Bronchial epithelial cell (primary cell): ENCODE results near the gene FAM53B. TPM values are rescaled to one million over a fixed set of nuclear protein-coding genes. Genes with fewer than 3 reads are reported as not detected.

Experiments
- DNase-seq: peaks from one replicate; pipeline ENCODE4 v3.0.0-alpha.2; 2010; ENCODE audit warnings: low read depth
- FAIRE-seq: peaks from 2 replicates; lab custom pipeline; 2011; peaks lifted over from hg19 to GRCh38; lab: Jason Lieb, UNC
- H3K27me3 ChIP-seq: 2 replicates; pipeline ENCODE4 v1.5.1; 2011; ENCODE audit warnings: low read length; ENCODE audit not compliant: control insufficient read depth, insufficient read depth
- H3K36me3 ChIP-seq: 2 replicates; pipeline ENCODE4 v1.5.1; 2011; ENCODE audit warnings: low read length; ENCODE audit not compliant: control insufficient read depth, insufficient read depth
- H3K4me3 ChIP-seq: 2 replicates; pipeline ENCODE4 v1.5.1; 2011; ENCODE audit warnings: mild to moderate bottlenecking, low read depth, low read length, control low read depth
- CTCF ChIP-seq: IDR thresholded peaks from 2 replicates; pipeline ENCODE4 v1.5.1; 2011; ENCODE audit warnings: mild to moderate bottlenecking, moderate library complexity, low read length, control low read depth, inconsistent platforms; ENCODE audit not compliant: insufficient read depth, severe bottlenecking
- total RNA-seq: library from RNA; depleted of rRNA; stranded (reverse); fragments of >200 nt; gene quantifications from 2 replicates; pipeline ENCODE4 v1.2.1, GENCODE V29; 2014

Gene FAM53B
- total RNA-seq, 1 donor from 2014 or later, result 19.5 TPM

GRCh38 chr10:124624466-124624865 lies 119.7 kb downstream of the FAM53B start:
- Histone ChIP-seq H3K4me3 (no peak overlapping the region), H3K36me3 (peaks cover 2% of the 10 kb centered on the region), H3K27me3 (no peaks in the 10 kb centered on the region)
- TF ChIP-seq CTCF, result no peak
- DNase-seq (no peak), FAIRE-seq (no peak)

GRCh38 chr10:124624006-124624405 lies 120.2 kb downstream of the FAM53B start:
- H3K27me3 ChIP-seq, result no peaks in the 10 kb centered on the region
- TF ChIP-seq CTCF, result no peak
- H3K4me3 ChIP-seq, result no peak overlapping the region
- no peak for FAIRE-seq
- H3K36me3 ChIP-seq, result peaks cover 2% of the 10 kb centered on the region
- no peak for DNase-seq

GRCh38 chr10:124622866-124623536 lies 121.2 kb downstream of the FAM53B start:
- no peaks in the 10 kb centered on the region for H3K27me3 ChIP-seq
- H3K4me3 ChIP-seq, result no peak overlapping the region
- no peak for TF ChIP-seq CTCF
- H3K36me3 ChIP-seq, result peaks cover 6% of the 10 kb centered on the region
- FAIRE-seq (no peak), DNase-seq (no peak)

GRCh38 chr10:124622158-124622557 lies 122.0 kb downstream of the FAM53B start:
- no peak for DNase-seq
- Histone ChIP-seq H3K4me3 (no peak overlapping the region), H3K36me3 (peaks cover 8% of the 10 kb centered on the region), H3K27me3 (no peaks in the 10 kb centered on the region)
- TF ChIP-seq CTCF, result no peak
- no peak for FAIRE-seq

DNA sequence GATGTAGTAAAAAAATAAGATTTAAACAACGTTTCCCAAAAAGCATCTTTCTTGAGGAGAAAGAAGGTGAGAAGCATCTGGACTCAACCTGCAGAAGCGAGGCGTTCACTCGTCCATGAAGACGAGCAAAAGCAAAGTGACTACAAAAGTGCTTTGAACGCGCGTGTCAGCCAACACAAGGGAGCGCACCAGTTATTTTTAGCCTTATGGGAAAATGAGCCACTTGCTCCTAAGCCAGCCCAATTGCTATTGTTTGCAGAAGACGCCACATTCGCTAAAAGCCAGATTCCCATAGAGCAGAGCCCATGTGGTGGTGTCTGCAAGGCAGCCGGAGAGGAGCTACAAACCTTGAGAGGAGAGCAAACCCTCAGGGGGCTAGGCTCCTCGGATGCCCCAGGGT lies 122.5 kb downstream of the FAM53B start:
- H3K36me3 ChIP-seq, result peaks cover 8% of the 10 kb centered on the region

More for the DNA sequence above, 122.5 kb downstream of the FAM53B start:
- FAIRE-seq (no peak), DNase-seq (no peak)
- no peaks in the 10 kb centered on the region for H3K27me3 ChIP-seq
- H3K4me3 ChIP-seq, result no peak overlapping the region
- TF ChIP-seq CTCF, result no peak
